ENCODE results near the gene SLAIN1.

The SLAIN1 gene

DNA sequence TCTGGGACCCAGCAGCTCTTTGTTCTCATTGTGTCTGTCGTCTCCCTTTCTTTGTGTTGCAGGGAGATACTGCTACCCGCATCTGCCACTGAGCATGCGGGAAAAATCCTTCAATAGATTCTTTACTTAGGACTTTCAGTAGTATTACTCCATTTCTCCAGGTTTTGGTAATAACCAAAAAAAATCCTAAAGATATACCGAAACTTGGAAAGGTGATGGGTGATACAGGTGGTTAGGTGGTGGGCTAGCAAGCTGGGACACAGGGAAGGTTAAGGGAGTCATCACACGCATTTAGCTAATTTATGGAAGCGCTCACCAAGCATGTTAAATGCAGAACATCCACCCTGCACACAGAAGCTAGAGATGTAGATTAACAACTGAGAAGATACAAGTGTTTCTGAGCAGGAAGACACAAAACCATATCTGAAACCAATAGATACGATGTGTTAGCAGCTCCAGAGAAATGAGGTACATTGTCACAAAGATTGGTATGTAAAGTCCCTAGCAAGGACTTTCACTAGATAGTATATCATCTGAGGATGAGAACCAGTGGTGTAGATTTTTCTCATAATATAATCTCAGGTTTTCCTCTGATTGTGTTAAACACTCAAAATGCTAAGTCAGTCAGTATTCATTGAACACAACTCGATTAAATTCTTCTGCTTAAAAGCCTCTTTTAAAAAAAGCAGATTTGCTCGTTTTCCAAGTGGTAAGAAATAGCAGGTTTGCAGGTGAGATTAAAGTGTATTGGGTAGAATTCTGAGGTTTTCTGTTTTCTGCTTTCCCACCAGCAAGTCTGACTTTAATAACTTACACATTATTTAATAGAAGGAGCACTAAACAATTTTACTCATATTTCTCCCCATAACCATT, 1.2 kb upstream of the SLAIN1 start:
- no peak for FAIRE-seq
- DNase-seq (ENCODE audit: insufficient read length, low spot score), result no peak
- no peak for TF ChIP-seq POLR2A (IDR thresholded peaks at IDR 0.05; ENCODE audit: low read depth, low read length)

GRCh38 chr13:77696879-77697216, 639 bp upstream of the SLAIN1 start:
- FAIRE-seq (no peak), DNase-seq (ENCODE audit: insufficient read length, low spot score) (no peak)
- no peak for TF ChIP-seq POLR2A (IDR thresholded peaks at IDR 0.05; ENCODE audit: low read depth, low read length)

GRCh38 chr13:77698201-77699058, 943 bp downstream of the SLAIN1 start:
- no peak for FAIRE-seq

GRCh38 chr13:77699059-77699680, 1.7 kb downstream of the SLAIN1 start:
- no peak for DNase-seq (ENCODE audit: insufficient read length, low spot score)
- no peak for FAIRE-seq
- no peak for TF ChIP-seq POLR2A (IDR thresholded peaks at IDR 0.05; ENCODE audit: low read depth, low read length)

More at GRCh38 chr13:77698201-77699058, 943 bp downstream of the SLAIN1 start:
- no peak for TF ChIP-seq POLR2A (IDR thresholded peaks at IDR 0.05; ENCODE audit: low read depth, low read length)
- DNase-seq (ENCODE audit: insufficient read length, low spot score), result no peak

DNA sequence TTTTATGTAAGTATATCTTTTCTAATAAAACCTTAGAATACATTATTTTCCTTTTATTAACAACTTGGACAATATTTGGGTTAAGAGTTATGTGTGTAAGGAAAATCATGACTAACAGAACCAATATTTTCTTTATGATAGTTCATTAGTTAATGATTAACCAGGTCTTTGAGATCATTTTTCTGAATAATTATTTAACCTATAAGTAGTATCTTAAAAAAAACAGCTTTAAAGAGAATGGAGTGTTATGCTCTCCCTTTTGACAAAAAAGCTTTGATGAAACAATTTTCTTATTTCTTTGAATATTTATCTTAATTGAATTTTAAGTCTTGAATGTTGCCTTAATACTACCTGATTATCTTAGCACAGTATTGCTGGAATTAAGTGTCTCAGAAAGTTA, 3.8 kb downstream of the SLAIN1 start:
- no peak for TF ChIP-seq POLR2A (IDR thresholded peaks at IDR 0.05; ENCODE audit: low read depth, low read length)
- FAIRE-seq (no peak), DNase-seq (ENCODE audit: insufficient read length, low spot score) (no peak)

DNA sequence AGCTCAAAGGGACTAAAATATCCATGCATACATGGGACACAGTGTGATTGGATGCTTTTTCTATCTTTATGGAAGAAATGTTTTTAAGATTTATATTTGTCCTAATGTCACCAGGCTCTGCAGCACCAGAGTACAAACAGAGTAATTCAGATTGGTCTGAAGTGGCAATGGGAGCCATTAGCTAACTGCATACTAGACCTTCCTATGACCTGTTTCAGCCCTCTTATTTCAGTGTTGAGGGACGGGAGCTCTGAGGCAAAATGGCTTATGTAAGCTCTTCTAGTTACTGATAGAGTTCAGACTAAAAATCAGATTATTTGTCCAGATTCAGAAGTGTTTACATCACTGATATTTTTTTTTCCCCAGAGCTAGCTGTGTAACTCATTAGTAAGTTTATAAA, 4.9 kb downstream of the SLAIN1 start:
- no peak for DNase-seq (ENCODE audit: insufficient read length, low spot score)
- FAIRE-seq, result no peak
- no peak for TF ChIP-seq POLR2A (IDR thresholded peaks at IDR 0.05; ENCODE audit: low read depth, low read length)

DNA sequence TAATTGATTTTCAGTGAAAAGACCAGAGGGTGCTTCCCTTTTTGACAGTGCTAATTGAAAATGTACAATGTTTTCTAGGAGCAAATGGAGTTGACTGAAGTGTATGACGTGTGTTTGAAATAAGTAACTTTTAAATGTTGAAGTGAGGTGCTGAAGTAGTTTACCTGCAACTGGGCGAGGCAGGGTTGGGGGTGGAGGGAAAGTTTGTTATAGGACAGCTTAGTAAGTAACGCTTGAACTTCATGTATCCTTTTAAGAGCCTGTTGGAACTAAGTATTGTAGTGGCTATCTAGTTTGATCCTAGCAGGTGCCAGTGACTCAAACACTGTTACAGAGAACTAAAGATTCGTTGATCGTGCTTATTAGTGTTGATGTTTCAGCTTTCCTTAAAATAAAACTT, 5.9 kb downstream of the SLAIN1 start:
- no peak for DNase-seq (ENCODE audit: insufficient read length, low spot score)
- TF ChIP-seq POLR2A (IDR thresholded peaks at IDR 0.05; ENCODE audit: low read depth, low read length), result no peak
- no peak for FAIRE-seq

DNA sequence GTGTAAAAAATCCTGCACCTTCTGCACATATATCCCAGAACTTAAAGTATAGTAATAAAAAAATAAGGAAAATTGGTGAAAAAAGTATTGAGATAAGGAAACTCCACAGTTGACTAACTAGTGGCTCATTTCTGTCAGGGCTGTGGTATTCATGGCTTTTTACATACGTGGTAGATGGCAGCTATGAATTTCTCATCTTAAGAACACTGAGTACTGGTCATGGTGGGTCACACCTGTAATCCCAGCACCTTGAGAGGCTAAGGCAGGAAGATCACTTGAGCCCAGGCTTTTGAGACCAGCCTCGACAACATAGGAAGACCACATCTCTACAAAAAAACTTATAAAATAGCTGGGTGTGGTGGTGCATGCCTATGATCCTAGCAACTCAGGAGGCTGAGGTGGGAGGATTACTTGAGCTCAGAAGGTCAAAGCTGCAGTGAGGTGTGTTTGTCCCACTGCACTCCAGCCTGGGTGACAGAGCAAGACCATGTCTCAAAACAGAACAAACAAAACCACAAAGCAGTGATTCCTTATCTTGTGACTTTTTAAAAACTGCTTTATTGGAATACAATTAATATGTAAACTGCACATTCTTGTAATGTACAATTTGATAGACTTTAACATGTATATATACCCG, 16.8 kb downstream of the SLAIN1 start:
- FAIRE-seq (no peak), DNase-seq (ENCODE audit: insufficient read length, low spot score) (no peak)
- no peak for TF ChIP-seq POLR2A (IDR thresholded peaks at IDR 0.05; ENCODE audit: low read depth, low read length)

DNA sequence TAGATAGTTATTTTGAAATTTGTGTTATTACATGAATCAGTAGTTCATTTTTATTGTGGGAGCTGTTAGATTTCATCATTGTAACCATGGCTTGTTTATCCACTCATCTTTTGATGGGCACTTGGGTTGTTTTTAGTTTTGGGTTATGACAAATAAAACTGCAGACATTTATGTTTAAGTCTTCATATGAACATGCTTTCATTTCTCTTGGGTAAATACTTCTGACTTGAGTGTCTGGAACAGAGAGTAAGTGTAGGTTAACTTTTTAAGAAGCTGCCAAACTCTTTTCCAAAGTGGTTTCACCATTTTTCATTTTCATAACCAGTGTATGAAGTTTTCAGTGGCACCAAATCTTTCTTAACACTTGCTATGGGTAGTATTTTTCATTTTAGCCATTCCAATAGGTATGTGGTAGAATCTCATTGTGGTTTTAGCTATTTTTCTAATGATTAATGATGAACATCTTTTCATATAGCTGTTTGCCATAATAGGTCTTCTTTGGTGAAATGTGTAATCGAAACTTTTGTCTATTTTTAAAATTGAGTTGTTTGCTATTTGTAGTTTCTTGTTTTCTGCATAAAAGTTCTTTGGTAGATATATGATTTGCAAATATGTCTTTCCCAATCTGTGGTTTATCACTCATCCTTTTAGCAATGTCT, 17.9 kb downstream of the SLAIN1 start:
- no peak for TF ChIP-seq POLR2A (IDR thresholded peaks at IDR 0.05; ENCODE audit: low read depth, low read length)
- DNase-seq (ENCODE audit: insufficient read length, low spot score) (no peak), FAIRE-seq (no peak)

DNA sequence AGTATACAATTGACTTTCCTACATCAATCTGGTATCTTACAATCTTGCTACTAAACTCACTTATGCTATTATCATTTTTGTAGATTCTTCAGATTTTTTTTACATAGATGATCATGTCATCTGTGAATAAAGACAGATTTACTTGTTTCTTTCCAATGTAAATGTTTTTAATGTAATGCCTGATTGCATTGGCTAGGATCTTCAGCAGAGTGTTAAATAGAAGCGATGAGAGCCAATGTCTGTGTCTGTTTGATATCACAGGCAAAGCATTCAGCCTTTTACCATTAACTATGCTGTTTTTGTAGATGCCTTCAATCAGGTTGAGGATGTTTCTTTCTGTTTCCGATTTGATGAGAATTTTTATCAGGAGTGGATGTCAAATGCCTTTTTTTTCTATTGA, 19.2 kb downstream of the SLAIN1 start:
- FAIRE-seq, result no peak
- TF ChIP-seq POLR2A (IDR thresholded peaks at IDR 0.05; ENCODE audit: low read depth, low read length), result no peak
- DNase-seq (ENCODE audit: insufficient read length, low spot score), result no peak

DNA sequence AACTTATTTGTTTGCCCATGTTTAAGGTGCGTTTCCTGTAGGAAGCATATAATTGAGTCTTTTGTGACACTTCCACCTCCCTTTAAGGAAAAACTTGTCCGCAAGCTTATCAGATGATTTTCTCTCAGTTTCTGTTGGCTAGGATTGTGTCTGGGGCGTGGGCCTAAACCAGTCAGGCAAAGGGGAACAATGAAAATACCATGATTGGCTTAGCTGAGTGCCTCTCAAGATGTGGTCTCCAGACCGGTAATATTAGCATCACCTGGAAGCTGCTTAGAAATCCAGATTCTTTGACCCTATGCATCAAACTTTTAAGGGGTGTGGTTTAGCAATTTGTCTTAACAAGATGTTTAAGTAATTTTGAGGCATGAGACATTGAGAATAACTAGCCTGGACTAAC, 20.0 kb downstream of the SLAIN1 start:
- no peak for TF ChIP-seq POLR2A (IDR thresholded peaks at IDR 0.05; ENCODE audit: low read depth, low read length)
- DNase-seq (ENCODE audit: insufficient read length, low spot score) (no peak), FAIRE-seq (no peak)

GRCh38 chr13:77719128-77719527, 21.6 kb downstream of the SLAIN1 start:
- DNase-seq (ENCODE audit: insufficient read length, low spot score) (no peak), FAIRE-seq (no peak)
- no peak for TF ChIP-seq POLR2A (IDR thresholded peaks at IDR 0.05; ENCODE audit: low read depth, low read length)

DNA sequence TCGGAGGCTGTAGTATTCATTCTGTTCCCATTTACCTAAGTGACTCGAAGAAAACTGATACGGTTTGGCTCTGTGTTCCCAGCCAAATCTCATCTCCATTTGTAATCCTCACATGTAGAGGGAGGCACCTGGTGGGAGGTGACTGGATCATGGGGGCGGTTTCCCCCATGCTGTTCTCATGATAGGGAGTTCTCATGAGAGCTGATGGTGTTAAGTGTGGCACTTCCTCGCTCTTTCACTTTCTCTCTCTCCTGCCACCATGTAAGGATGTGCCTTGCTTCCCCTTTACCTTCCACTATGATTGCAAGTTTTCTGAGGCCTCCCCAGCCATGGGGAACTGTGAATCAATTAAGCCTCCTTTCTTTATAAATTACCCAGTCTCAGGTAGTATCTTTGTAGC, 23.5 kb downstream of the SLAIN1 start:
- no peak for FAIRE-seq

More for the DNA sequence above, 23.5 kb downstream of the SLAIN1 start:
- TF ChIP-seq POLR2A (IDR thresholded peaks at IDR 0.05; ENCODE audit: low read depth, low read length), result no peak
- DNase-seq (ENCODE audit: insufficient read length, low spot score), result no peak

Data from H54 (cell line).